ENCODE measurements around the gene AQP7. TPM values are rescaled to one million over a fixed set of nuclear protein-coding genes. Genes with fewer than 3 reads are reported as not detected.

The AQP7 gene
- total RNA-seq, 4 donors from 2014 or later: 2.1 to 10.7 (median 4.1) TPM

GRCh38 chr9:33414889-33415500, 12.6 kb upstream of the AQP7 start:
- Histone ChIP-seq H3K4me3 (no peak overlapping the region), H3K36me3 (no peaks in the 10 kb centered on the region), H3K4me1 (no peaks in the 10 kb centered on the region), H3K9me3 (no peaks in the 10 kb centered on the region), H3K27me3 (no peaks in the 10 kb centered on the region), H3K27ac (no peak overlapping the region)
- TF ChIP-seq CTCF (IDR thresholded peaks at IDR 0.05 in 4 of 5, conservative IDR thresholded peaks at IDR 0.05 in 1 of 5) (no peak), POLR2A (IDR thresholded peaks at IDR 0.05) (no peak)
- intact Hi-C loops (cut with DNase I; ENCODE audit: low total_unique reads) (loop anchor here (2.0 kb wide), 1 partner anchor 40 kb away; no protein-coding TSS in a partner anchor), in situ Hi-C loops (cut with MboI; ENCODE audit: low sequenced_read_pairs in 4 of 4) (loop anchor here in 1 of 4 donors (5.0 kb wide), 1 partner anchor 43 kb away; no protein-coding TSS in a partner anchor)
- ATAC-seq (no peak), DNase-seq (no peak)

GRCh38 chr9:33414268-33414667, 11.9 kb upstream of the AQP7 start:
- no peaks in the 10 kb centered on the region for H3K9me3 ChIP-seq
- no peaks in the 10 kb centered on the region for H3K36me3 ChIP-seq
- H3K4me1 ChIP-seq: no peaks in the 10 kb centered on the region
- no peak overlapping the region for H3K4me3 ChIP-seq
- no peak for TF ChIP-seq CTCF (IDR thresholded peaks at IDR 0.05 in 4 of 5, conservative IDR thresholded peaks at IDR 0.05 in 1 of 5)
- TF ChIP-seq POLR2A (IDR thresholded peaks at IDR 0.05): no peak
- in situ Hi-C loops (cut with MboI; ENCODE audit: low sequenced_read_pairs in 4 of 4): no loop called here
- DNase-seq: no peak
- H3K27me3 ChIP-seq: no peaks in the 10 kb centered on the region
- intact Hi-C loops (cut with DNase I; ENCODE audit: low total_unique reads): loop anchor here (2.0 kb wide), 1 partner anchor 39 kb away; no protein-coding TSS in a partner anchor
- ATAC-seq: no peak
- H3K27ac ChIP-seq: no peak overlapping the region

GRCh38 chr9:33408087-33408486, 5.7 kb upstream of the AQP7 start:
- TF ChIP-seq POLR2A (IDR thresholded peaks at IDR 0.05): no peak
- no peak for TF ChIP-seq CTCF (IDR thresholded peaks at IDR 0.05 in 4 of 5, conservative IDR thresholded peaks at IDR 0.05 in 1 of 5)
- intact Hi-C loops (cut with DNase I; ENCODE audit: low total_unique reads) (loop anchor here (5.0 to 10.0 kb wide), 2 partner anchors 59 to 123 kb away; no protein-coding TSS in a partner anchor), in situ Hi-C loops (cut with MboI; ENCODE audit: low sequenced_read_pairs in 4 of 4) (no loop called here)
- Histone ChIP-seq H3K9me3 (no peaks in the 10 kb centered on the region), H3K36me3 (no peaks in the 10 kb centered on the region), H3K4me3 (no peak overlapping the region), H3K4me1 (peaks cover 2 to 7% of the 10 kb centered on the region in 2 donors), H3K27ac (no peak overlapping the region), H3K27me3 (no peaks in the 10 kb centered on the region)
- DNase-seq: no peak
- no peak for ATAC-seq

- Histone ChIP-seq H3K4me1 (peaks cover 12 to 17% of the 10 kb centered on the region in 2 donors), H3K36me3 (no peaks in the 10 kb centered on the region), H3K27ac (no peak overlapping the region), H3K27me3 (no peaks in the 10 kb centered on the region), H3K9me3 (no peaks in the 10 kb centered on the region), H3K4me3 (no peak overlapping the region)
- in situ Hi-C loops (cut with MboI; ENCODE audit: low sequenced_read_pairs in 4 of 4): no loop called here
- no peak for ATAC-seq
- intact Hi-C loops (cut with DNase I; ENCODE audit: low total_unique reads): loop anchor here (5.0 to 10.0 kb wide), 2 partner anchors 60 to 122 kb away; no protein-coding TSS in a partner anchor
- no peak for DNase-seq
- TF ChIP-seq CTCF (IDR thresholded peaks at IDR 0.05 in 4 of 5, conservative IDR thresholded peaks at IDR 0.05 in 1 of 5) (no peak), POLR2A (IDR thresholded peaks at IDR 0.05) (no peak)
These were observed 4.7 kb upstream of the AQP7 start for GRCh38 chr9:33407061-33407460.

Data from gastrocnemius medialis (tissue), 4 donors.